HG03460 (cell line): ENCODE data around the gene RAI14.
"Not testable (repeated sequence)": the region's sequence is repeated elsewhere in the genome, so short reads cannot be mapped to it uniquely, and the experiment has no call there.

Experiments used
- ATAC-seq: cut with Tn5 transposase; IDR thresholded peaks from one replicate; pipeline ENCODE4 v1.9.1; 2021; ENCODE audit not compliant: unreplicated experiment

The RAI14 gene

GRCh38 chr5:34724741-34725140 lies 68.6 kb downstream of the RAI14 start:
- ATAC-seq: no peak

- not testable (repeated sequence) for ATAC-seq
Observed at GRCh38 chr5:34727166-34727749, 71.1 kb downstream of the RAI14 start.

GRCh38 chr5:34728236-34728635 lies 72.1 kb downstream of the RAI14 start:
- no peak for ATAC-seq

GRCh38 chr5:34731435-34732232 lies 75.5 kb downstream of the RAI14 start:
- ATAC-seq: no peak

- no peak for ATAC-seq
Observed at GRCh38 chr5:34734326-34734725, 78.2 kb downstream of the RAI14 start.

GRCh38 chr5:34735491-34736426 lies 79.6 kb downstream of the RAI14 start:
- ATAC-seq: no peak

GRCh38 chr5:34736445-34737115 lies 80.5 kb downstream of the RAI14 start:
- no peak for ATAC-seq

- ATAC-seq: no peak
Observed at GRCh38 chr5:34737731-34738130, 81.6 kb downstream of the RAI14 start.

- ATAC-seq: no peak
Observed at GRCh38 chr5:34738381-34738780, 82.3 kb downstream of the RAI14 start.

- no peak for ATAC-seq
Observed at GRCh38 chr5:34740389-34740806, 84.3 kb downstream of the RAI14 start.

- ATAC-seq: no peak
Observed at GRCh38 chr5:34742061-34742460, 85.9 kb downstream of the RAI14 start.

GRCh38 chr5:34743878-34744277 lies 87.8 kb downstream of the RAI14 start:
- no peak for ATAC-seq

GRCh38 chr5:34748431-34748830 lies 92.3 kb downstream of the RAI14 start:
- ATAC-seq: no peak

GRCh38 chr5:34749431-34749873 lies 93.3 kb downstream of the RAI14 start:
- no peak for ATAC-seq

GRCh38 chr5:34750206-34750605 lies 94.1 kb downstream of the RAI14 start:
- ATAC-seq: no peak

- ATAC-seq: no peak
Observed at GRCh38 chr5:34751807-34752736, 95.9 kb downstream of the RAI14 start.

GRCh38 chr5:34753236-34753635 lies 97.1 kb downstream of the RAI14 start:
- not testable (repeated sequence) for ATAC-seq

- ATAC-seq: no peak
Observed at GRCh38 chr5:34755926-34756325, 99.8 kb downstream of the RAI14 start.

GRCh38 chr5:34756781-34757624 lies 100.9 kb downstream of the RAI14 start:
- no peak for ATAC-seq
